Brain microvascular endothelial cell (primary cell): ENCODE data around the gene SH3RF2.

Experiments used
- DNase-seq: peaks from one replicate; pipeline ENCODE4 v3.0.0-alpha.2; 2020
- H3K27ac ChIP-seq: fragments of 250-450 bp; sonication (Bioruptor Pico); 2 replicates; pipeline ENCODE4 v1.5.1; 2020; ENCODE audit warnings: mild to moderate bottlenecking, moderate library complexity
- H3K27me3 ChIP-seq: fragments of 250-450 bp; sonication (Bioruptor Pico); replicated peaks from 2 replicates; pipeline ENCODE4 v1.5.1; 2020; ENCODE audit warnings: mild to moderate bottlenecking
- H3K36me3 ChIP-seq: fragments of 250-450 bp; sonication (Bioruptor Pico); replicated peaks from 2 replicates; pipeline ENCODE4 v1.5.1; 2020; ENCODE audit warnings: mild to moderate bottlenecking
- H3K4me3 ChIP-seq: 2 replicates; pipeline ENCODE4 v1.5.1; 2011; ENCODE audit warnings: low read depth, mild to moderate bottlenecking, control low read depth, low read length, moderate library complexity
- in situ Hi-C: cut with HindIII; loops from 2 replicates; pipeline ENCODE4 v1.10.0; 2017; ENCODE audit warnings: low sequenced_read_pairs, low pct_ligation_motif_present
- TF ChIP-seq, protein P1 (sequence below): IDR thresholded peaks from 2 replicates; pipeline ENCODE4 v1.5.1; 2011; ENCODE audit warnings: low read depth, mild to moderate bottlenecking, moderate library complexity, low read length, control low read depth, inconsistent platforms; ENCODE audit errors: missing control alignments

The SH3RF2 gene

GRCh38 chr5:145937432-145938250, 1.3 kb downstream of the SH3RF2 start:
- H3K36me3 ChIP-seq, result no peaks in the 10 kb centered on the region
- H3K4me3 ChIP-seq, result no peak overlapping the region
- TF ChIP-seq, protein P1, sequence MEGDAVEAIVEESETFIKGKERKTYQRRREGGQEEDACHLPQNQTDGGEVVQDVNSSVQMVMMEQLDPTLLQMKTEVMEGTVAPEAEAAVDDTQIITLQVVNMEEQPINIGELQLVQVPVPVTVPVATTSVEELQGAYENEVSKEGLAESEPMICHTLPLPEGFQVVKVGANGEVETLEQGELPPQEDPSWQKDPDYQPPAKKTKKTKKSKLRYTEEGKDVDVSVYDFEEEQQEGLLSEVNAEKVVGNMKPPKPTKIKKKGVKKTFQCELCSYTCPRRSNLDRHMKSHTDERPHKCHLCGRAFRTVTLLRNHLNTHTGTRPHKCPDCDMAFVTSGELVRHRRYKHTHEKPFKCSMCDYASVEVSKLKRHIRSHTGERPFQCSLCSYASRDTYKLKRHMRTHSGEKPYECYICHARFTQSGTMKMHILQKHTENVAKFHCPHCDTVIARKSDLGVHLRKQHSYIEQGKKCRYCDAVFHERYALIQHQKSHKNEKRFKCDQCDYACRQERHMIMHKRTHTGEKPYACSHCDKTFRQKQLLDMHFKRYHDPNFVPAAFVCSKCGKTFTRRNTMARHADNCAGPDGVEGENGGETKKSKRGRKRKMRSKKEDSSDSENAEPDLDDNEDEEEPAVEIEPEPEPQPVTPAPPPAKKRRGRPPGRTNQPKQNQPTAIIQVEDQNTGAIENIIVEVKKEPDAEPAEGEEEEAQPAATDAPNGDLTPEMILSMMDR, result no peak
- in situ Hi-C loops, result no loop called here
- no peak for DNase-seq
- H3K27me3 ChIP-seq, result no peaks in the 10 kb centered on the region
- H3K27ac ChIP-seq, result no peak overlapping the region

GRCh38 chr5:145938776-145939539, 2.6 kb downstream of the SH3RF2 start:
- Histone ChIP-seq H3K27ac (no peak overlapping the region), H3K27me3 (no peaks in the 10 kb centered on the region), H3K36me3 (no peaks in the 10 kb centered on the region), H3K4me3 (no peak overlapping the region)
- TF ChIP-seq, protein P1, result no peak
- no peak for DNase-seq
- in situ Hi-C loops, result no loop called here

GRCh38 chr5:145939540-145940065, 3.2 kb downstream of the SH3RF2 start:
- no peak overlapping the region for H3K27ac ChIP-seq
- H3K27me3 ChIP-seq, result no peaks in the 10 kb centered on the region
- no peaks in the 10 kb centered on the region for H3K36me3 ChIP-seq
- no peak overlapping the region for H3K4me3 ChIP-seq
- DNase-seq, result no peak
- in situ Hi-C loops, result no loop called here
- TF ChIP-seq, protein P1, result no peak

GRCh38 chr5:145941096-145941447, 4.7 kb downstream of the SH3RF2 start:
- in situ Hi-C loops, result no loop called here
- H3K4me3 ChIP-seq, result no peak overlapping the region
- no peak for DNase-seq
- TF ChIP-seq, protein P1, result no peak
- H3K27me3 ChIP-seq, result no peaks in the 10 kb centered on the region
- no peak overlapping the region for H3K27ac ChIP-seq
- H3K36me3 ChIP-seq, result no peaks in the 10 kb centered on the region

- no peak overlapping the region for H3K4me3 ChIP-seq
- H3K27me3 ChIP-seq, result no peaks in the 10 kb centered on the region
- H3K27ac ChIP-seq, result no peak overlapping the region
- in situ Hi-C loops, result no loop called here
- no peaks in the 10 kb centered on the region for H3K36me3 ChIP-seq
- no peak for DNase-seq
- TF ChIP-seq, protein P1, result no peak
Measured at GRCh38 chr5:145941448-145942130, 5.2 kb downstream of the SH3RF2 start.
